IMR-90 (cell line): ENCODE data around the gene CASP3. TPM values are rescaled to one million over a fixed set of nuclear protein-coding genes. Genes with fewer than 3 reads are reported as not detected.

Experiments used
- ATAC-seq: fragments of 200-7000 bp; cut with Tn5 transposase; 2 replicates; pipeline ENCODE4 v1.9.1; 2020; ENCODE audit warnings: low read depth, mild to moderate bottlenecking, moderate library complexity
- BruUV-seq: library from RNA; stranded (reverse); fragments of 400-500 nt; replicated peaks from 2 replicates; lab custom pipeline; 2021; lab: Mats Ljungman, UMichigan
- CTCF ChIA-PET: fragments of 300-600 bp; formaldehyde crosslinking; extraction: SDS; loops from one replicate; lab custom pipeline; 2021; ENCODE audit warnings: antibody characterized with exemption; lab: Yijun Ruan, JAX
- POLR2A ChIA-PET: fragments of 300-600 bp; sonication (Branson Sonifier 250); formaldehyde crosslinking; loops from one replicate; lab custom pipeline; 2022; ENCODE audit warnings: antibody characterized with exemption; ENCODE audit not compliant: unreplicated experiment; lab: Charles Lee
- DNase-seq: peaks from one replicate; pipeline ENCODE4 v3.0.0; 2013
- H2AFZ ChIP-seq: replicated peaks from 2 replicates; pipeline ENCODE3; 2013; ENCODE audit warnings: low read length, mild to moderate bottlenecking; ENCODE audit not compliant: poor library complexity
- H2AK5ac ChIP-seq: 2 replicates; pipeline ENCODE4 v1.6.1; 2013; ENCODE audit warnings: low read depth, low read length, inconsistent platforms
- H2AK9ac ChIP-seq: replicated peaks from 2 replicates; pipeline ENCODE3; 2013; ENCODE audit warnings: mild to moderate bottlenecking, low read depth, low read length, moderate library complexity; ENCODE audit not compliant: poor library complexity
- H2BK120ac ChIP-seq: 2 replicates; pipeline ENCODE4 v1.6.1; 2013; ENCODE audit warnings: low read depth, low read length, inconsistent platforms
- H2BK15ac ChIP-seq: 3 replicates; pipeline ENCODE4 v1.6.1; 2013; ENCODE audit warnings: low read depth, low read length, inconsistent platforms
- H2BK20ac ChIP-seq: 2 replicates; pipeline ENCODE4 v1.6.1; 2013; ENCODE audit warnings: low read depth, mild to moderate bottlenecking, inconsistent platforms, low read length, moderate library complexity
- H2BK5ac ChIP-seq: 2 replicates; pipeline ENCODE4 v1.6.1; 2013; ENCODE audit warnings: mild to moderate bottlenecking, low read depth, low read length, inconsistent platforms; ENCODE audit not compliant: poor library complexity, severe bottlenecking
- H3K14ac ChIP-seq: replicated peaks from 2 replicates; pipeline ENCODE4 v1.6.1; 2013; ENCODE audit warnings: low read depth, low read length, inconsistent platforms
- H3K18ac ChIP-seq: 2 replicates; pipeline ENCODE4 v1.6.1; 2013; ENCODE audit warnings: low read depth, low read length, control low read depth
- H3K23ac ChIP-seq: 2 replicates; pipeline ENCODE4 v1.6.1; 2013; ENCODE audit warnings: low read depth, low read length, inconsistent platforms
- H3K27ac ChIP-seq: 2 replicates; pipeline ENCODE4 v1.5.1; 2013; ENCODE audit warnings: mild to moderate bottlenecking, control low read depth, low read length; ENCODE audit not compliant: insufficient read depth
- H3K27me3 ChIP-seq: 2 replicates; pipeline ENCODE4 v1.6.1; 2013; ENCODE audit warnings: low read length; ENCODE audit not compliant: control insufficient read depth, insufficient read depth
- H3K36me3 ChIP-seq: 2 replicates; pipeline ENCODE4 v1.6.1; 2013; ENCODE audit warnings: low read length, mixed read lengths; ENCODE audit not compliant: control insufficient read depth, insufficient read depth
- H3K4ac ChIP-seq: 2 replicates; pipeline ENCODE4 v1.6.1; 2013; ENCODE audit warnings: low read depth, low read length, inconsistent platforms
- H3K4me1 ChIP-seq: 2 replicates; pipeline ENCODE4 v1.6.1; 2013; ENCODE audit warnings: low read length, mixed read lengths; ENCODE audit not compliant: control insufficient read depth, insufficient read depth
- H3K4me2 ChIP-seq: 2 replicates; pipeline ENCODE4 v1.6.1; 2013; ENCODE audit warnings: low read depth, mild to moderate bottlenecking, control low read depth, low read length, moderate library complexity
- H3K4me3 ChIP-seq: 2 replicates; pipeline ENCODE4 v1.5.1; 2013; ENCODE audit warnings: low read depth, mild to moderate bottlenecking, control low read depth, low read length, moderate library complexity; ENCODE audit not compliant: insufficient read depth
- H3K56ac ChIP-seq: 2 replicates; pipeline ENCODE4 v1.6.1; 2013; ENCODE audit warnings: low read length, inconsistent platforms; ENCODE audit not compliant: insufficient read depth; ENCODE audit errors: extremely low read depth
- H3K79me1 ChIP-seq, 2 experiments: 2 replicates each; pipeline ENCODE4 v1.6.1; 2013; ENCODE audit warnings: low read length in 2 of 2, inconsistent platforms in 1 of 2, low read depth in 1 of 2
- H3K9ac ChIP-seq: 2 replicates; pipeline ENCODE4 v1.6.1; 2013; ENCODE audit warnings: low read depth, low read length, control low read depth
- H3K9me1 ChIP-seq: 2 replicates; pipeline ENCODE4 v1.6.1; 2013; ENCODE audit warnings: low read length, inconsistent platforms; ENCODE audit not compliant: insufficient read depth
- H3K9me3 ChIP-seq: 2 replicates; pipeline ENCODE4 v1.6.1; 2013; ENCODE audit warnings: low read length; ENCODE audit not compliant: control insufficient read depth, insufficient read depth
- H4K20me1 ChIP-seq: 2 replicates; pipeline ENCODE4 v1.6.1; 2013; ENCODE audit warnings: low read length, inconsistent platforms; ENCODE audit not compliant: insufficient read depth
- H4K5ac ChIP-seq: 2 replicates; pipeline ENCODE4 v1.6.1; 2013; ENCODE audit warnings: mild to moderate bottlenecking, low read depth, low read length, control low read depth
- H4K8ac ChIP-seq, 2 experiments: 2 replicates each; pipeline ENCODE4 v1.6.1; 2013; ENCODE audit warnings: low read depth in 2 of 2, low read length in 2 of 2, control low read depth in 1 of 2, inconsistent platforms in 1 of 2
- H4K91ac ChIP-seq: 2 replicates; pipeline ENCODE4 v1.6.1; 2013; ENCODE audit warnings: low read depth, low read length, inconsistent platforms; ENCODE audit not compliant: insufficient read depth
- BHLHE40 ChIP-seq: fragments of 150-350 bp; IDR thresholded peaks from 2 replicates; pipeline ENCODE4 v1.6.1; 2016; ENCODE audit warnings: mild to moderate bottlenecking, low read depth, low read length
- CHD1 ChIP-seq: IDR thresholded peaks from 2 replicates; pipeline ENCODE4 v1.6.1; 2012; ENCODE audit warnings: low read depth, low read length, improper control_type of control experiment
- CTCF ChIP-seq: conservative IDR thresholded peaks from 2 replicates; pipeline ENCODE4 v1.5.1; 2012; ENCODE audit warnings: mild to moderate bottlenecking, low read depth, low read length, improper control_type of control experiment
- MAZ ChIP-seq: IDR thresholded peaks from 2 replicates; pipeline ENCODE4 v1.6.1; 2012; ENCODE audit warnings: low read depth, mild to moderate bottlenecking, low read length, improper control_type of control experiment, moderate library complexity, borderline replicate concordance
- MXI1 ChIP-seq: IDR thresholded peaks from 2 replicates; pipeline ENCODE4 v1.6.1; 2012; ENCODE audit warnings: low read depth, mild to moderate bottlenecking, low read length, moderate library complexity, borderline replicate concordance
- NFE2L2 ChIP-seq: fragments of 150-350 bp; IDR thresholded peaks from 2 replicates; pipeline ENCODE4 v1.6.1; 2016; ENCODE audit warnings: low read depth, mild to moderate bottlenecking, low read length
- RCOR1 ChIP-seq: IDR thresholded peaks from 2 replicates; pipeline ENCODE4 v1.6.1; 2012; ENCODE audit warnings: mild to moderate bottlenecking, low read length, improper control_type of control experiment; ENCODE audit not compliant: insufficient replicate concordance
- RFX5 ChIP-seq: IDR thresholded peaks from 2 replicates; pipeline ENCODE4 v1.8.0; 2012; ENCODE audit warnings: low read depth, mild to moderate bottlenecking, low read length, moderate library complexity
- SMC3 ChIP-seq: fragments of 150-350 bp; IDR thresholded peaks from 2 replicates; pipeline ENCODE4 v1.6.1; 2016; ENCODE audit warnings: low read depth, mild to moderate bottlenecking, antibody characterized with exemption, low read length, moderate library complexity
- USF2 ChIP-seq: fragments of 150-350 bp; IDR thresholded peaks from 2 replicates; pipeline ENCODE4 v1.6.1; 2017; ENCODE audit warnings: mild to moderate bottlenecking, antibody characterized with exemption, low read length, low read depth
- WGBS, 2 experiments: methylation state at CpG; one replicate each; pipeline versions ENCODE4 v1.1.5 to v1.1.7; 2013; ENCODE audit warnings: missing lambda C conversion rate in 2 of 2; ENCODE audit not compliant: insufficient read length in 1 of 2; ENCODE audit errors: extremely low coverage in 2 of 2; 5-methylcytosine and 5-hydroxymethylcytosine counted together
- dilution Hi-C: fragments of 300-500 bp; cut with HindIII; formaldehyde crosslinking; loops from one replicate; pipeline ENCODE4 v1.14.3; 2018; ENCODE audit warnings: low sequenced_read_pairs; ENCODE audit not compliant: unreplicated experiment
- in situ Hi-C: fragments of 300-500 bp; cut with MboI; formaldehyde crosslinking; loops from 3 replicates; pipeline ENCODE4 v1.14.3; 2019; ENCODE audit warnings: low sequenced_read_pairs, inconsistent platforms, mixed read lengths
- intact Hi-C: fragments of 100-400 bp; cut with micrococcal nuclease; formaldehyde crosslinking; loops from 2 replicates; pipeline ENCODE4 v1.10.0; 2022
- polyA plus RNA-seq, 3 experiments: library from polyadenylated mRNA; depleted of rRNA; stranded (reverse); fragments of >200 nt; gene quantifications; 2 replicates each; pipeline ENCODE4 v1.2.3, GENCODE V29; 2012; ENCODE audit warnings: low replicate concordance in 1 of 3
- total RNA-seq: library from RNA; depleted of rRNA; stranded (reverse); fragments of >200 nt; gene quantifications from 2 replicates; pipeline ENCODE4 v1.2.3, GENCODE V29; 2012

The CASP3 gene
- total and polyA plus RNA-seq, 2 of the 4 experiments (the other 2 are of a cell fraction): 26.7 to 27.4 TPM

GRCh38 chr4:184641022-184641421, 8.2 kb downstream of the CASP3 start:
- peaks cover 42 to 49% of the 10 kb centered on the region in 2 experiments for H3K79me1 ChIP-seq
- no peak overlapping the region for H3K56ac ChIP-seq
- H2BK20ac ChIP-seq: no peak overlapping the region
- peaks cover 7% of the 10 kb centered on the region; the same call in 1 of the 2 replicates for H4K20me1 ChIP-seq
- peaks cover 5% of the 10 kb centered on the region; the same call in 1 of the 2 replicates for H3K9me1 ChIP-seq
- in situ Hi-C loops: no loop called here
- intact Hi-C loops: loop anchor here (10.0 kb wide), 1 partner anchor 256 kb away; no protein-coding TSS in a partner anchor
- H3K23ac ChIP-seq: no peak overlapping the region
- H3K4me3 ChIP-seq: no peak overlapping the region
- no peak overlapping the region for H3K14ac ChIP-seq
- no peaks in the 10 kb centered on the region for H3K9me3 ChIP-seq
- H2AK9ac ChIP-seq: no peak overlapping the region
- no peak for TF ChIP-seq RFX5
- TF ChIP-seq MXI1: no peak
- no peak for TF ChIP-seq BHLHE40
- no peak for TF ChIP-seq NFE2L2
- TF ChIP-seq USF2: no peak
- TF ChIP-seq MAZ: no peak
- no peak for TF ChIP-seq CTCF
- TF ChIP-seq RCOR1: no peak
- TF ChIP-seq CHD1: no peak
- TF ChIP-seq SMC3: no peak
- no peak overlapping the region for H3K4ac ChIP-seq
- H3K9ac ChIP-seq: no peak overlapping the region
- H4K91ac ChIP-seq: no peak overlapping the region
- BruUV-seq: no TSS peak
- ChIA-PET CTCF (no interaction called here), POLR2A (no interaction called here)
- H3K4me2 ChIP-seq: no peak overlapping the region
- no peak overlapping the region for H3K18ac ChIP-seq
- no peak overlapping the region for H2AK5ac ChIP-seq
- no peak overlapping the region for H2BK120ac ChIP-seq
- H2BK5ac ChIP-seq: no peak overlapping the region
- H3K4me1 ChIP-seq: 0 out of 2 replicates have a peak, but pooled peaks cover 2% of the 10 kb centered on the region
- H2BK15ac ChIP-seq: no peak overlapping the region
- no peak overlapping the region for H2AFZ ChIP-seq
- WGBS, 2 experiments: no CpG with 5 or more reads among the region's 3 CpGs
- no peaks in the 10 kb centered on the region for H3K27me3 ChIP-seq
- DNase-seq: no peak
- ATAC-seq: no peak
- no peak overlapping the region for H4K5ac ChIP-seq
- no peak overlapping the region for H4K8ac ChIP-seq
- dilution Hi-C loops: no loop called here
- H3K27ac ChIP-seq: no peak overlapping the region
- H3K36me3 ChIP-seq: peaks cover 20% of the 10 kb centered on the region
